ENCODE measurements around the gene PRDM13.

PRDM13 gene

GRCh38 chr6:99605911-99606655, 550 bp upstream of the PRDM13 start:
- ATAC-seq, result no peak
- TF ChIP-seq ZC3H10 (CRISPR knock-in tag; IDR thresholded peaks at IDR 0.05) (no peak), BACH2 (CRISPR knock-in tag; IDR thresholded peaks at IDR 0.05; ENCODE audit: borderline replicate concordance) (no peak), OSR1 (CRISPR knock-in tag; IDR thresholded peaks at IDR 0.05) (no peak), ZFP30 (CRISPR knock-in tag; IDR thresholded peaks at IDR 0.05) (no peak), TCF4 (CRISPR knock-in tag; IDR thresholded peaks at IDR 0.05; ENCODE audit: borderline replicate concordance) (no peak), ZNF565 (CRISPR knock-in tag; conservative IDR thresholded peaks at IDR 0.05; ENCODE audit: low read depth) (no peak), TOX (CRISPR knock-in tag; IDR thresholded peaks at IDR 0.05; ENCODE audit: borderline replicate concordance) (no peak), CREB5 (CRISPR knock-in tag; IDR thresholded peaks at IDR 0.05; ENCODE audit: low read depth) (no peak), ZNF8 (CRISPR knock-in tag; IDR thresholded peaks at IDR 0.05) (no peak), ISL1 (CRISPR knock-in tag; IDR thresholded peaks at IDR 0.05) (no peak), CSDC2 (CRISPR knock-in tag; IDR thresholded peaks at IDR 0.05) (no peak), ARNTL (CRISPR knock-in tag; IDR thresholded peaks at IDR 0.05; ENCODE audit: borderline replicate concordance, low read depth) (no peak), RARB (CRISPR knock-in tag; IDR thresholded peaks at IDR 0.05) (no peak), SNAI2 (CRISPR knock-in tag; IDR thresholded peaks at IDR 0.05) (no peak), ESRRG (CRISPR knock-in tag; IDR thresholded peaks at IDR 0.05) (no peak), POU6F1 (CRISPR knock-in tag; IDR thresholded peaks at IDR 0.05; ENCODE audit: borderline replicate concordance, low read depth) (no peak), GLIS3 (CRISPR knock-in tag; IDR thresholded peaks at IDR 0.05) (no peak), CSRNP3 (CRISPR knock-in tag; IDR thresholded peaks at IDR 0.05) (no peak)
- TF ChIP-seq, protein P1, sequence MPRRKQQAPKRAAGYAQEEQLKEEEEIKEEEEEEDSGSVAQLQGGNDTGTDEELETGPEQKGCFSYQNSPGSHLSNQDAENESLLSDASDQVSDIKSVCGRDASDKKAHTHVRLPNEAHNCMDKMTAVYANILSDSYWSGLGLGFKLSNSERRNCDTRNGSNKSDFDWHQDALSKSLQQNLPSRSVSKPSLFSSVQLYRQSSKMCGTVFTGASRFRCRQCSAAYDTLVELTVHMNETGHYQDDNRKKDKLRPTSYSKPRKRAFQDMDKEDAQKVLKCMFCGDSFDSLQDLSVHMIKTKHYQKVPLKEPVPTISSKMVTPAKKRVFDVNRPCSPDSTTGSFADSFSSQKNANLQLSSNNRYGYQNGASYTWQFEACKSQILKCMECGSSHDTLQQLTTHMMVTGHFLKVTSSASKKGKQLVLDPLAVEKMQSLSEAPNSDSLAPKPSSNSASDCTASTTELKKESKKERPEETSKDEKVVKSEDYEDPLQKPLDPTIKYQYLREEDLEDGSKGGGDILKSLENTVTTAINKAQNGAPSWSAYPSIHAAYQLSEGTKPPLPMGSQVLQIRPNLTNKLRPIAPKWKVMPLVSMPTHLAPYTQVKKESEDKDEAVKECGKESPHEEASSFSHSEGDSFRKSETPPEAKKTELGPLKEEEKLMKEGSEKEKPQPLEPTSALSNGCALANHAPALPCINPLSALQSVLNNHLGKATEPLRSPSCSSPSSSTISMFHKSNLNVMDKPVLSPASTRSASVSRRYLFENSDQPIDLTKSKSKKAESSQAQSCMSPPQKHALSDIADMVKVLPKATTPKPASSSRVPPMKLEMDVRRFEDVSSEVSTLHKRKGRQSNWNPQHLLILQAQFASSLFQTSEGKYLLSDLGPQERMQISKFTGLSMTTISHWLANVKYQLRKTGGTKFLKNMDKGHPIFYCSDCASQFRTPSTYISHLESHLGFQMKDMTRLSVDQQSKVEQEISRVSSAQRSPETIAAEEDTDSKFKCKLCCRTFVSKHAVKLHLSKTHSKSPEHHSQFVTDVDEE (CRISPR knock-in tag; IDR thresholded peaks at IDR 0.05), result no peak

DNA sequence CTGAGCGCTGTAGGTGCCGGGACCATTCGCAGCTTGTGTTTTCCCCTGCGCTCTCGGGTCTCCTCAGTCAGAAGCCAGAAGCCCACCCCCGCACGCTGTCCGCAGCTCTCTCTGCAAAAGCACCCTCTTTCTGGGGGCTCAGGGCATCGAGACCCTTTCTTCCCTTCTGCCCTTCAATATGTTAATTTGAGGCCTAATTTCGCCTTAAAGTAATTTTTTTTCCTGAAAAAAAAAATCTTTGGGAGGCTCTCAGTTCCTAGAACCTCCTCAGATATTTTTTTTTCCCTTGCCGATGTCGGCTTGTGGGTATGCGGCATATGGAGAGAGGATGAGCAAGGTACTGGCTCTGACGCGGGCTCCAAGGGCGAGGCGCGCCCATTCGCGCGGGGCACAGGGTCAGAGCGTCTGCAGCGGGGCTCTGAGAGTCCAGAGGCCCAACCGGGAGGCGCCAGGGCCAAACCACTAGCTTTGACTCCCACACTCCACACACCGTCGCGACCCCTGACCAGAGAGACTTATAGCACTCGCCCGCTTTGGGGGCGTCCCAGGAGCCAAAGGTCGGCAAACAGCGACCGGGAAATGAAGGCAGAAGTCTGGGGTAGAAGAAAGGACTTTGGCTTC, 893 bp downstream of the PRDM13 start:
- no peak for TF ChIP-seq ESRRG (CRISPR knock-in tag; IDR thresholded peaks at IDR 0.05)
- TF ChIP-seq CREB5 (CRISPR knock-in tag; IDR thresholded peaks at IDR 0.05; ENCODE audit: low read depth), result no peak
- TF ChIP-seq ZNF8 (CRISPR knock-in tag; IDR thresholded peaks at IDR 0.05), result no peak
- no peak for TF ChIP-seq ZFP30 (CRISPR knock-in tag; IDR thresholded peaks at IDR 0.05)
- no peak for TF ChIP-seq ARNTL (CRISPR knock-in tag; IDR thresholded peaks at IDR 0.05; ENCODE audit: borderline replicate concordance, low read depth)
- TF ChIP-seq ZC3H10 (CRISPR knock-in tag; IDR thresholded peaks at IDR 0.05), result no peak
- no peak for TF ChIP-seq TOX (CRISPR knock-in tag; IDR thresholded peaks at IDR 0.05; ENCODE audit: borderline replicate concordance)
- no peak for TF ChIP-seq SNAI2 (CRISPR knock-in tag; IDR thresholded peaks at IDR 0.05)
- no peak for TF ChIP-seq ZFP3 (CRISPR knock-in tag; IDR thresholded peaks at IDR 0.05)
- TF ChIP-seq OSR1 (CRISPR knock-in tag; IDR thresholded peaks at IDR 0.05), result no peak
- TF ChIP-seq, protein P1 (CRISPR knock-in tag; IDR thresholded peaks at IDR 0.05), result no peak
- no peak for TF ChIP-seq TCF4 (CRISPR knock-in tag; IDR thresholded peaks at IDR 0.05; ENCODE audit: borderline replicate concordance)
- TF ChIP-seq CSRNP3 (CRISPR knock-in tag; IDR thresholded peaks at IDR 0.05), result no peak
- no peak for TF ChIP-seq BACH2 (CRISPR knock-in tag; IDR thresholded peaks at IDR 0.05; ENCODE audit: borderline replicate concordance)
- TF ChIP-seq RARB (CRISPR knock-in tag; IDR thresholded peaks at IDR 0.05), result no peak
- no peak for TF ChIP-seq ZNF565 (CRISPR knock-in tag; conservative IDR thresholded peaks at IDR 0.05; ENCODE audit: low read depth)
- no peak for ATAC-seq

Measured in SK-N-SH treated with all-trans-retinoic acid at 6 μM for 48 hours (cell line).